Stimulated activated naive CD8-positive, alpha-beta T cell treated with anti-CD3 and anti-CD28 coated beads, Interleukin-15, Interleukin-2, amounts not matched to agents 100 U/mL and 50 U/mL, for 24 hours (primary cell): ENCODE data around the gene SLC6A17.
A peak's percentile ranks its signal among the peaks of the same experiment; 100 is the strongest.

Experiments
- ATAC-seq: fragments of 150-1000 bp; cut with Tn5 transposase; one replicate; pipeline ENCODE4 v1.10.0; 2021
- DNase-seq: peaks from one replicate; pipeline ENCODE4 v3.0.0; 2021

The SLC6A17 gene

GRCh38 chr1:110242062-110242461 lies 91.8 kb downstream of the SLC6A17 start:
- no peak for ATAC-seq

GRCh38 chr1:110242731-110243130 lies 92.4 kb downstream of the SLC6A17 start:
- DNase-seq (no peak), ATAC-seq (no peak)

More at GRCh38 chr1:110242062-110242461, 91.8 kb downstream of the SLC6A17 start:
- DNase-seq = no peak

- ATAC-seq = no peak
These were observed 92.9 kb downstream of the SLC6A17 start for GRCh38 chr1:110243146-110243545.

GRCh38 chr1:110243574-110243973 lies 93.3 kb downstream of the SLC6A17 start:
- peak; percentile 47 for ATAC-seq
- DNase-seq = peak; percentile 30

More at GRCh38 chr1:110243146-110243545, 92.9 kb downstream of the SLC6A17 start:
- no peak for DNase-seq

- no peak for ATAC-seq
- DNase-seq = no peak
These were observed 95.8 kb downstream of the SLC6A17 start for GRCh38 chr1:110245876-110246620.

- DNase-seq (no peak), ATAC-seq (no peak)
These were observed 98.5 kb downstream of the SLC6A17 start for GRCh38 chr1:110248746-110249145.

GRCh38 chr1:110249256-110249655 lies 99.0 kb downstream of the SLC6A17 start:
- ATAC-seq = no peak
- no peak for DNase-seq

- ATAC-seq (no peak), DNase-seq (no peak)
These were observed 99.7 kb downstream of the SLC6A17 start for GRCh38 chr1:110250008-110250407.

GRCh38 chr1:110250749-110251148 lies 100.5 kb downstream of the SLC6A17 start:
- DNase-seq (no peak), ATAC-seq (no peak)
